ENCODE results near the gene C12orf43. TPM values are rescaled to one million over a fixed set of nuclear protein-coding genes. Genes with fewer than 3 reads are reported as not detected.

Gene C12orf43
- total and polyA plus RNA-seq, 4 donors = 6.8 to 8.2 (median 7.6) TPM

GRCh38 chr12:121004253-121004815 is 12.0 kb downstream of the C12orf43 start:
- no peak overlapping the region for H3K27ac ChIP-seq (ENCODE audit: low read depth in 1 of 2, low read length in 2 of 2)
- H3K4me3 ChIP-seq (ENCODE audit: low read depth in 1 of 3, low read length in 3 of 3) = no peak overlapping the region
- H3K9ac ChIP-seq (ENCODE audit: low read depth in 1 of 2, low read length in 2 of 2) = no peak overlapping the region
- TF ChIP-seq FOXA1 (IDR thresholded peaks at IDR 0.05) = no peak
- TF ChIP-seq RXRA (IDR thresholded peaks at IDR 0.05) = no peak
- no peak for TF ChIP-seq TAF1 (conservative IDR thresholded peaks at IDR 0.05)
- no peak for TF ChIP-seq CTCF (IDR thresholded peaks at IDR 0.05; ENCODE audit: low read depth, low read length, missing input control)
- no peak for TF ChIP-seq YY1 (IDR thresholded peaks at IDR 0.05)
- no peak for DNase-seq (ENCODE audit: low spot score)
- H3K36me3 ChIP-seq (ENCODE audit: control insufficient read depth in 4 of 4, insufficient read depth in 3 of 4, low read depth in 1 of 4, low read length in 3 of 4) = peaks cover 2 to 29% (median 14%) of the 10 kb centered on the region in 4 donors
- 73% methylated on average over 16 of the region's 16 CpGs for whole genome bisulfite sequencing
- no peaks in the 10 kb centered on the region for H3K9me3 ChIP-seq (ENCODE audit: control insufficient read depth in 4 of 4, low read length in 3 of 4)
- H3K27me3 ChIP-seq (ENCODE audit: control insufficient read depth in 4 of 4, insufficient read depth in 4 of 4, low read length in 3 of 4) = no peaks in the 10 kb centered on the region
- H3K4me1 ChIP-seq (ENCODE audit: control insufficient read depth in 4 of 4, insufficient read depth in 4 of 4, low read length in 3 of 4) = peaks cover 1 to 9% (median 7%) of the 10 kb centered on the region in 4 donors

GRCh38 chr12:121003650-121004049 is 12.6 kb downstream of the C12orf43 start:
- Histone ChIP-seq H3K4me3 (ENCODE audit: low read depth in 1 of 3, low read length in 3 of 3) (no peak overlapping the region), H3K27me3 (ENCODE audit: control insufficient read depth in 4 of 4, insufficient read depth in 4 of 4, low read length in 3 of 4) (no peaks in the 10 kb centered on the region), H3K36me3 (ENCODE audit: control insufficient read depth in 4 of 4, insufficient read depth in 3 of 4, low read depth in 1 of 4, low read length in 3 of 4) (peaks cover 2 to 29% (median 13%) of the 10 kb centered on the region in 4 donors), H3K4me1 (ENCODE audit: control insufficient read depth in 4 of 4, insufficient read depth in 4 of 4, low read length in 3 of 4) (peaks cover 1 to 16% (median 10%) of the 10 kb centered on the region in 4 donors), H3K9me3 (ENCODE audit: control insufficient read depth in 4 of 4, low read length in 3 of 4) (no peaks in the 10 kb centered on the region), H3K9ac (ENCODE audit: low read depth in 1 of 2, low read length in 2 of 2) (no peak overlapping the region), H3K27ac (ENCODE audit: low read depth in 1 of 2, low read length in 2 of 2) (no peak overlapping the region)
- no peak for DNase-seq (ENCODE audit: low spot score)
- WGBS = 78% methylated on average over 4 of the region's 4 CpGs
- TF ChIP-seq RAD21 (IDR thresholded peaks at IDR 0.05) (peak in 1 of 2 donors; percentile 59), YY1 (IDR thresholded peaks at IDR 0.05) (no peak), CTCF (IDR thresholded peaks at IDR 0.05; ENCODE audit: low read depth, low read length, missing input control) (peak; percentile 16)

- no peak overlapping the region for H3K4me3 ChIP-seq (ENCODE audit: low read depth in 1 of 3, low read length in 3 of 3)
- DNase-seq (ENCODE audit: low spot score) = no peak
- H3K27ac ChIP-seq (ENCODE audit: low read depth in 1 of 2, low read length in 2 of 2) = no peak overlapping the region
- no peak overlapping the region for H3K9ac ChIP-seq (ENCODE audit: low read depth in 1 of 2, low read length in 2 of 2)
- H3K27me3 ChIP-seq (ENCODE audit: control insufficient read depth in 4 of 4, insufficient read depth in 4 of 4, low read length in 3 of 4) = no peaks in the 10 kb centered on the region
- H3K36me3 ChIP-seq (ENCODE audit: control insufficient read depth in 4 of 4, insufficient read depth in 3 of 4, low read depth in 1 of 4, low read length in 3 of 4) = peaks cover 2 to 31% (median 13%) of the 10 kb centered on the region in 4 donors
- no peaks in the 10 kb centered on the region for H3K9me3 ChIP-seq (ENCODE audit: control insufficient read depth in 4 of 4, low read length in 3 of 4)
- no peak for TF ChIP-seq YY1 (IDR thresholded peaks at IDR 0.05)
- no peak for TF ChIP-seq FOXA2 (IDR thresholded peaks at IDR 0.05)
- no peak for TF ChIP-seq JUND (IDR thresholded peaks at IDR 0.05)
- no peak for TF ChIP-seq NR2F2 (IDR thresholded peaks at IDR 0.05)
- TF ChIP-seq REST (IDR thresholded peaks at IDR 0.05) = no peak
- no peak for TF ChIP-seq FOXA1 (IDR thresholded peaks at IDR 0.05)
- TF ChIP-seq MAX (IDR thresholded peaks at IDR 0.05) = no peak
- no peak for TF ChIP-seq GABPA (IDR thresholded peaks at IDR 0.05 in 1 of 2, conservative IDR thresholded peaks at IDR 0.05 in 1 of 2)
- peaks cover 1 to 25% (median 13%) of the 10 kb centered on the region in 4 donors for H3K4me1 ChIP-seq (ENCODE audit: control insufficient read depth in 4 of 4, insufficient read depth in 4 of 4, low read length in 3 of 4)
- 91% methylated on average over 16 of the region's 16 CpGs for WGBS
Measured at GRCh38 chr12:121001841-121002483, 14.3 kb downstream of the C12orf43 start.
